Loucy (cell line): ENCODE measurements around the gene COL5A1.

Experiments used
- H2AFZ ChIP-seq: fragments of 200-600 bp; sonication (generic); 2 replicates; pipeline ENCODE4 v1.6.0; 2016; ENCODE audit warnings: antibody characterized with exemption, mild to moderate bottlenecking, low read length, moderate library complexity
- H3F3A ChIP-seq: fragments of 200-600 bp; 2 replicates; pipeline ENCODE4 v1.6.0; 2016; ENCODE audit warnings: antibody characterized with exemption, low read depth, mild to moderate bottlenecking
- H3K27me3 ChIP-seq: fragments of 200-600 bp; sonication (generic); 2 replicates; pipeline ENCODE4 v1.6.1; 2014; ENCODE audit warnings: low read length, mild to moderate bottlenecking; ENCODE audit not compliant: insufficient read depth, poor library complexity, severe bottlenecking
- H3K36me3 ChIP-seq: fragments of 200-600 bp; sonication (generic); 2 replicates; pipeline ENCODE4 v1.6.1; 2016; ENCODE audit warnings: low read length; ENCODE audit not compliant: insufficient read depth
- H3K4me1 ChIP-seq: fragments of 200-600 bp; sonication (generic); 2 replicates; pipeline ENCODE4 v1.5.1; 2014; ENCODE audit warnings: low read length, mild to moderate bottlenecking; ENCODE audit not compliant: insufficient read depth, poor library complexity, severe bottlenecking
- H3K4me2 ChIP-seq: fragments of 200-600 bp; sonication (generic); 2 replicates; pipeline ENCODE4 v1.6.0; 2014; ENCODE audit warnings: antibody characterized with exemption, low read length, low read depth, mild to moderate bottlenecking; ENCODE audit not compliant: poor library complexity, severe bottlenecking
- H3K4me3 ChIP-seq: fragments of 200-600 bp; sonication (generic); 2 replicates; pipeline ENCODE4 v1.5.1; 2014; ENCODE audit warnings: low read length, mild to moderate bottlenecking, mixed read lengths; ENCODE audit not compliant: poor library complexity, severe bottlenecking
- H3K79me2 ChIP-seq: fragments of 200-600 bp; sonication (generic); 2 replicates; pipeline ENCODE4 v1.6.1; 2014; ENCODE audit warnings: low read length; ENCODE audit not compliant: insufficient read depth
- H3K9ac ChIP-seq: fragments of 200-600 bp; sonication (generic); 2 replicates; pipeline ENCODE4 v1.6.0; 2014; ENCODE audit warnings: mild to moderate bottlenecking, low read depth, low read length, moderate library complexity; ENCODE audit not compliant: poor library complexity, severe bottlenecking
- H3K9me2 ChIP-seq: fragments of 200-600 bp; sonication (generic); replicated peaks from 2 replicates; pipeline ENCODE4 v1.6.1; 2016; ENCODE audit warnings: low read depth, low read length, mixed read lengths
- H3K9me3 ChIP-seq: fragments of 200-600 bp; sonication (generic); 2 replicates; pipeline ENCODE4 v1.6.1; 2014; ENCODE audit warnings: mild to moderate bottlenecking, antibody characterized with exemption, low read length, low read depth; ENCODE audit not compliant: insufficient read depth
- H4K20me1 ChIP-seq: fragments of 200-600 bp; sonication (generic); 2 replicates; pipeline ENCODE4 v1.6.0; 2014; ENCODE audit warnings: antibody characterized with exemption, low read length, mild to moderate bottlenecking; ENCODE audit not compliant: insufficient read depth, poor library complexity, severe bottlenecking
- EZH2phosphoT487 ChIP-seq: fragments of 200-600 bp; IDR thresholded peaks from 2 replicates; pipeline ENCODE4 v1.6.1; 2018; ENCODE audit warnings: antibody characterized with exemption, mild to moderate bottlenecking, moderate library complexity, borderline replicate concordance
- TF ChIP-seq, protein P1 (sequence below): fragments of 200-600 bp; sonication (generic); conservative IDR thresholded peaks from 2 replicates; pipeline ENCODE4 v1.5.1; 2014; ENCODE audit warnings: mild to moderate bottlenecking, antibody characterized with exemption, low read length

The COL5A1 gene

DNA sequence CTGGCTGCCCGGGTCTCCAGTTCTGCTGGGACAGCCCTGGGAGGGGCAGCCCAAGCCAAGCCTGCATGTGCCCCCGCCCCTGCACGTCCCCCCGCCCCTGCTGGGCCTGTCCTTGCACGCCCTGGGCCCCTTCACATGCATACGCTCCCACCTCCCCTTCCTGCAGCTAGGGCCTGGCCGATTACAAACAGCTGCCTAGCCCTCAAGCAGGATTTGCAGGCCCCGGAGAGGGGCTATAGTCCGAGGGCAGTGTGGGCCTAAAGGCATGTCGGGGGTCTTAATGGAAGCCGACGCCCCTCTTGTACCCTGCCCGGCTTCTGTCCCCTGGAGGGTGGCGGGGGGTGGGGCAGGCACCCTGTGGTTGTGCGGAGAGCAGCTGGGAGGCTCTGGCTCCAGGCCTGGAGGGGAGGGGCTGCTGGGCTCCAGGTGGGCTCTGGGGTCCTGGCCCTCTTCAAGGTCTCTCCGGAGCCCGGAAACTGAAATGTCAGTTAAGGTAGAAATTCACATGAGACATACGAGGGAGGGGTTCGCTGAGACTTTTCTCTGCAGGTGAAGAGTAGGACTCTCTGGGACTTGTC, 16.9 kb downstream of the COL5A1 start:
- no peak overlapping the region for H3K4me2 ChIP-seq
- no peak overlapping the region for H3K4me3 ChIP-seq
- peaks cover 13% of the 10 kb centered on the region; the same call in 1 of the 2 replicates for H3K9me3 ChIP-seq
- H2AFZ ChIP-seq, result no peak overlapping the region
- H3K9ac ChIP-seq, result no peak overlapping the region
- no peaks in the 10 kb centered on the region for H3K27me3 ChIP-seq
- no peaks in the 10 kb centered on the region for H4K20me1 ChIP-seq
- no peaks in the 10 kb centered on the region for H3K79me2 ChIP-seq
- TF ChIP-seq, protein P1, sequence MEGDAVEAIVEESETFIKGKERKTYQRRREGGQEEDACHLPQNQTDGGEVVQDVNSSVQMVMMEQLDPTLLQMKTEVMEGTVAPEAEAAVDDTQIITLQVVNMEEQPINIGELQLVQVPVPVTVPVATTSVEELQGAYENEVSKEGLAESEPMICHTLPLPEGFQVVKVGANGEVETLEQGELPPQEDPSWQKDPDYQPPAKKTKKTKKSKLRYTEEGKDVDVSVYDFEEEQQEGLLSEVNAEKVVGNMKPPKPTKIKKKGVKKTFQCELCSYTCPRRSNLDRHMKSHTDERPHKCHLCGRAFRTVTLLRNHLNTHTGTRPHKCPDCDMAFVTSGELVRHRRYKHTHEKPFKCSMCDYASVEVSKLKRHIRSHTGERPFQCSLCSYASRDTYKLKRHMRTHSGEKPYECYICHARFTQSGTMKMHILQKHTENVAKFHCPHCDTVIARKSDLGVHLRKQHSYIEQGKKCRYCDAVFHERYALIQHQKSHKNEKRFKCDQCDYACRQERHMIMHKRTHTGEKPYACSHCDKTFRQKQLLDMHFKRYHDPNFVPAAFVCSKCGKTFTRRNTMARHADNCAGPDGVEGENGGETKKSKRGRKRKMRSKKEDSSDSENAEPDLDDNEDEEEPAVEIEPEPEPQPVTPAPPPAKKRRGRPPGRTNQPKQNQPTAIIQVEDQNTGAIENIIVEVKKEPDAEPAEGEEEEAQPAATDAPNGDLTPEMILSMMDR, result no peak
- no peak for TF ChIP-seq EZH2phosphoT487
- H3K4me1 ChIP-seq, result no peaks in the 10 kb centered on the region
- no peaks in the 10 kb centered on the region for H3F3A ChIP-seq
- no peaks in the 10 kb centered on the region for H3K36me3 ChIP-seq
- no peaks in the 10 kb centered on the region for H3K9me2 ChIP-seq

DNA sequence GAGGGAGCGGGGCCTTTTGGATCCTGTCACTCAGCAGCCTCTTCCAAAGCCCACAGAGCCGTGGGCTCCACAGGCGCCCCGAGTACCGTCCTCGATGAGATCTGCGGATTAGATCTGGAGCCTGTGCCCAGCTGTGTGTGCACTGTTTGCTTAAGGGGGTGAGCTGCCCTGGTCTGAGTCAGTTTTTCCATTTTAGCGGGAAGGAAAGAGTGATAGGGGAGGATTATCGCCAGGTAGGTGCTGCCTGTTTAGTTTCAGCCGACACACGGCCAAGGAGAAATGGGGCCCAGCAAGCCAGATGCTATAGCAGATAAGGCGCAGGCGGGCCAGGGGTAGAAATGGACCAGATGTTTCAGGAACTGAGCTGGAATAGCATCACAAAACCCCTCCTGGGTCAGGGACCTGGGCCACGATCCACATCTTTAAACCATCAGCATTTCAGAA, 18.1 kb downstream of the COL5A1 start:
- TF ChIP-seq, protein P1, result no peak
- no peak for TF ChIP-seq EZH2phosphoT487

DNA sequence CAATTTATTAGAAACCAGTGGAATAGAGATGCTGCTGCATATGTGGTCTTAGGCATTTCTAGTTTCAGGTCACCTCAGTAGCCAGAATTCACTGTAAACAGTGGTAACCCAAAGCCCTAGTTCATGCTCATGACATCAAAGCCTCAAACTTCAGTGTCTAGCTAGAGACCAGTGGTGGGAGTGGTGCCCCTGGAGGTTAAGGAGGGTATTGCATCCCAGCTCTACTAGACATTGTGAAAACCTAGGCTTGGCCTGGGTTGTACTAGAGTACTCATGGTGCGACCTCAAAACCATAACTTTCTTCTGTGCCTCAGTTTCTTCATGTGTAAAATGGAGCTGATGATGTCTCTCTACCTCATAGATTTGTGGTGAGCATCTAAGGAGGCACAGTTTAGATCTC, 18.8 kb downstream of the COL5A1 start:
- Histone ChIP-seq H3K9ac (no peak overlapping the region), H3K4me2 (no peak overlapping the region), H4K20me1 (no peaks in the 10 kb centered on the region), H3K36me3 (no peaks in the 10 kb centered on the region), H3F3A (no peaks in the 10 kb centered on the region), H3K79me2 (no peaks in the 10 kb centered on the region), H3K9me2 (no peaks in the 10 kb centered on the region), H2AFZ (no peak overlapping the region), H3K9me3 (peaks cover 13% of the 10 kb centered on the region; the same call in 1 of the 2 replicates), H3K27me3 (no peaks in the 10 kb centered on the region), H3K4me1 (no peaks in the 10 kb centered on the region), H3K4me3 (no peak overlapping the region)
- TF ChIP-seq EZH2phosphoT487, result no peak
- TF ChIP-seq, protein P1, result peak; percentile 66

More for the DNA sequence above, 18.1 kb downstream of the COL5A1 start:
- Histone ChIP-seq H3K9ac (no peak overlapping the region), H3K9me2 (no peaks in the 10 kb centered on the region), H2AFZ (no peak overlapping the region), H3K4me1 (no peaks in the 10 kb centered on the region), H3K27me3 (no peaks in the 10 kb centered on the region), H4K20me1 (no peaks in the 10 kb centered on the region), H3K79me2 (no peaks in the 10 kb centered on the region), H3K4me2 (no peak overlapping the region), H3K9me3 (peaks cover 13% of the 10 kb centered on the region; the same call in 1 of the 2 replicates), H3K36me3 (no peaks in the 10 kb centered on the region), H3F3A (no peaks in the 10 kb centered on the region), H3K4me3 (no peak overlapping the region)
